ENCODE data around the gene DIP2C. TPM values are rescaled to one million over a fixed set of nuclear protein-coding genes. Genes with fewer than 3 reads are reported as not detected.
"Not testable (repeated sequence)": the region's sequence is repeated elsewhere in the genome, so short reads cannot be mapped to it uniquely, and the experiment has no call there.

DIP2C gene
- total RNA-seq, 4 donors from 2014 or later = 10.5 to 40.5 (median 19.5) TPM

DNA sequence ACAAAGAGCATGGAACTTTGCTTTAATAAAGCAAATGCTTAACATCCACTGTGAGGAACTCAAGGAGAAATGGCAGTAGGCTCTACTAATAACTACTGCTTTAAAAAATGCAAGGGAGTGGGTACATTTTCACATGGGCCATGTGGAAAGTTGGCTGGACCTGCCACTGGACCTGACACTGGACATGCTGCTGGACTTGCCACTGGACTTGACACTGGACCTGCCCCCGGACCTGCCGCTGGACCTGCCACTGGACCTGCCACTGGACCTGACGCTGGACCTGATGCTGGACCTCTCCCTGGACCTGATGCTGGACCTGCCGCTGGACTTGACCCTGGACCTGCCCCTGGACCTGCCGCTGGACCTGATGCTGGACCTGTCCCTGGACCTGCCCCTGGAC, 32.6 kb downstream of the DIP2C start:
- intact Hi-C loops (cut with DNase I; ENCODE audit: low total_unique reads) = no loop called here
- Histone ChIP-seq H3K27me3 (no peaks in the 10 kb centered on the region), H3K27ac (no peak overlapping the region), H3K4me3 (no peak overlapping the region), H3K36me3 (no peaks in the 10 kb centered on the region), H3K9me3 (no peaks in the 10 kb centered on the region), H3K4me1 (peaks cover 6 to 13% of the 10 kb centered on the region in 2 donors)
- TF ChIP-seq POLR2A (IDR thresholded peaks at IDR 0.05) = no peak
- TF ChIP-seq, protein P1, sequence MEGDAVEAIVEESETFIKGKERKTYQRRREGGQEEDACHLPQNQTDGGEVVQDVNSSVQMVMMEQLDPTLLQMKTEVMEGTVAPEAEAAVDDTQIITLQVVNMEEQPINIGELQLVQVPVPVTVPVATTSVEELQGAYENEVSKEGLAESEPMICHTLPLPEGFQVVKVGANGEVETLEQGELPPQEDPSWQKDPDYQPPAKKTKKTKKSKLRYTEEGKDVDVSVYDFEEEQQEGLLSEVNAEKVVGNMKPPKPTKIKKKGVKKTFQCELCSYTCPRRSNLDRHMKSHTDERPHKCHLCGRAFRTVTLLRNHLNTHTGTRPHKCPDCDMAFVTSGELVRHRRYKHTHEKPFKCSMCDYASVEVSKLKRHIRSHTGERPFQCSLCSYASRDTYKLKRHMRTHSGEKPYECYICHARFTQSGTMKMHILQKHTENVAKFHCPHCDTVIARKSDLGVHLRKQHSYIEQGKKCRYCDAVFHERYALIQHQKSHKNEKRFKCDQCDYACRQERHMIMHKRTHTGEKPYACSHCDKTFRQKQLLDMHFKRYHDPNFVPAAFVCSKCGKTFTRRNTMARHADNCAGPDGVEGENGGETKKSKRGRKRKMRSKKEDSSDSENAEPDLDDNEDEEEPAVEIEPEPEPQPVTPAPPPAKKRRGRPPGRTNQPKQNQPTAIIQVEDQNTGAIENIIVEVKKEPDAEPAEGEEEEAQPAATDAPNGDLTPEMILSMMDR (IDR thresholded peaks at IDR 0.05) = no peak
- DNase-seq = no peak

DNA sequence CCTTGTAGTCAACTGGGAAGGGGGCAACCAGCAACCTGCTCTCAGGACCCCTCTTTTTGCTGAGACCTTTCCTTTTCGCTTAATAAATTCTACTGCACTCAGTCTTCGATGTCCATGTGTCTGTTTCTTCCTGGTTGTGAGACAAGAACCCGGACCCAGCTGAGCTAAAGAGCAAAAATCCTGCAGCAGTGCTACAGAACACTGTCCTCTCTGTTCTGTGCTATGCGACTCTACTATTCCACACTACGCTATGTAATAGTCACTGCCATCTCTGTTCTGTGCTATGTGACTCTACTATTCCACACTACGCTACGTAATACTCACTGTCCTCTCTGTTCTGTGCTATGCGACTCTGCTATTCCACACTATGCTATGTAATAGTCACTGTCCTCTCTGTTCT, 34.3 kb downstream of the DIP2C start:
- H3K36me3 ChIP-seq = no peaks in the 10 kb centered on the region
- TF ChIP-seq POLR2A (IDR thresholded peaks at IDR 0.05) = no peak
- TF ChIP-seq, protein P1 (IDR thresholded peaks at IDR 0.05) = no peak
- H3K27ac ChIP-seq = no peak overlapping the region
- intact Hi-C loops (cut with DNase I; ENCODE audit: low total_unique reads) = no loop called here
- no peak for DNase-seq
- H3K9me3 ChIP-seq = no peaks in the 10 kb centered on the region
- H3K4me1 ChIP-seq = peaks cover 2 to 9% of the 10 kb centered on the region in 2 donors
- no peak overlapping the region for H3K4me3 ChIP-seq
- no peaks in the 10 kb centered on the region for H3K27me3 ChIP-seq

DNA sequence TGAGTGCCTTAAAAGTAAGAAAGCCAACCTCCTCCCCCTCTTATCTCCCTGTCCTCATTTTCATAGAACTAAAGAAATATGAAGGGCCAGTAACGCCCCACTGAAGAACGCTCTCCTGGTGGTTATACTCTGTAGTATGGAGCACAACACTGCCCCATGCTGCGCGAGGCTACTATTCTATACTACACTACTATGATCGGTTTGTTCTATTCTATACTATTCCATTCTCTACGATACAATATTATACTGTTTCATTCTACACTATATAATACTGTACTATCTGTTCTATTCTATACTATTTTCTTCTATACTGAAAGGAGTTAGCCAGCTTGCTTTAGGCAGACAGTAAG, 34.8 kb downstream of the DIP2C start:
- Histone ChIP-seq H3K36me3 (no peaks in the 10 kb centered on the region), H3K4me1 (peaks cover 0 to 13% of the 10 kb centered on the region in 2 donors), H3K27me3 (no peaks in the 10 kb centered on the region), H3K4me3 (no peak overlapping the region), H3K27ac (peak overlapping the region in 1 of 2 donors; percentile 11), H3K9me3 (no peaks in the 10 kb centered on the region)
- intact Hi-C loops (cut with DNase I; ENCODE audit: low total_unique reads) = no loop called here
- TF ChIP-seq, protein P1 (IDR thresholded peaks at IDR 0.05) = no peak
- TF ChIP-seq POLR2A (IDR thresholded peaks at IDR 0.05) = no peak
- no peak for DNase-seq

DNA sequence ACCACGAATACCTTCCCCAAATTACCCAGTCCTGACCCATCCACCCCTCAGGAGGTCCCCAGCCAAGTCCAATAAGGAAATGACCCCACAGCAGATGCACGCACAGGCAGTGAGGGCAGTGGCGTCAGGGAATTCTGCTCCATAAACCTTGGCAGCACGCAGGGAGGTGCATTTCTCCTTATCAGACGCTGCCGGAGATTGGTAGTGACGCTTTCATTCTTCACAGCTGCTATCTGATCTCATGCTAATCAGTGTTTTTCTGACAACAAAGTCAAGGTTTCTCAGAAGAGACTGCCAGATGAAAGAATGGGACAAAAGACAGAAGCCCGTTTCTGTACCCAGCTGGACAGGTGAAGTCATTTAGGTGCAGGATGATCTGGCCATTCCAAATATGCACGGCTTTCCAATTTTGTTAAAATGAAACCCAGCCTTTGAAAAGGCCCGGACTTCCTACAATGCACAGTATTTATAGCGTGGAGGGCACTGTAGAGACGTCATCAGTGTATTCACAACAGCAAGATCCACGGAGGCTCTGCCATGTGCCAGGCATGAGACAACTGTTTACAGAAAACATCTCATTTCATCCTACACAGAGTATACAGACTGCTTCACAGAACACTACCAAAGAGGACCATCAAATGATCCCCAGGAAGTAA, 35.3 kb downstream of the DIP2C start:
- H3K36me3 ChIP-seq = no peaks in the 10 kb centered on the region
- H3K27ac ChIP-seq = peak overlapping the region in 1 of 2 donors; percentile 11
- H3K9me3 ChIP-seq = no peaks in the 10 kb centered on the region
- peaks cover 0 to 13% of the 10 kb centered on the region in 2 donors for H3K4me1 ChIP-seq
- H3K27me3 ChIP-seq = no peaks in the 10 kb centered on the region
- no peak for DNase-seq
- TF ChIP-seq, protein P1 (IDR thresholded peaks at IDR 0.05) = no peak
- TF ChIP-seq POLR2A (IDR thresholded peaks at IDR 0.05) = no peak
- H3K4me3 ChIP-seq = no peak overlapping the region
- intact Hi-C loops (cut with DNase I; ENCODE audit: low total_unique reads) = no loop called here

DNA sequence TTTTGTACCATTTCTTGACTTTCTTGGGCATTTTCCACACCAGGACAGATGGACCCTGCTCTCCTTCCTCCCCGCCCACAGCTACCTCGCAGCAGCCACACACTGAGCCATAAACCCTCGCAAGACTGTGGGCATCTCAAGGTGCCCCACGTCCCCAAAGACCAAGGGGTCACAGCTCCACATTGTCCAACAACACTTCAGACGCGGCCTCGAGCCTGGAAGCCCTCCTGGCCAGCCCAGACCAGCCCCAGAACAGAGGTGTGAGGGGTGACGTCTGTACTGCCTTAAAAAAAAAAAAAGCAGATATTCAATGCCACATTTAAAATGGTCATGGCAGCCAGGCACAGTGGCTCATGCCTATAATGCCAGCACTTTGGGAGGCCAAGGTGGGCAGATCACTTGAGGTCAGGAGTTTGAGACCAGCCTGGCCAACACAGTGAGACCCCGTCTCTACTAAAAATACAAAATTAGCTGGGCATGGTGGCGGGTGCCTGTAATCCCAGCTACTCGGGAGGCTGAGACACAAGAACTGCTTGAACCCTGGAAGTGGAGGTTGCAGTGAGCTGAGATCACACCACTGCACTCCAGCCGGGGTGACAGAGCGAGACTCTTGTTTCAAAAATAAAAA, 36.5 kb downstream of the DIP2C start:
- intact Hi-C loops (cut with DNase I; ENCODE audit: low total_unique reads); H3K27me3 ChIP-seq; DNase-seq; H3K9me3 ChIP-seq; H3K27ac ChIP-seq; H3K4me3 ChIP-seq; H3K36me3 ChIP-seq: not testable (repeated sequence)
- H3K4me1 ChIP-seq = peaks cover 0 to 13% of the 10 kb centered on the region in 2 donors
